IMR-90 (cell line): ENCODE data around the gene RASSF4. TPM values are rescaled to one million over a fixed set of nuclear protein-coding genes. Genes with fewer than 3 reads are reported as not detected.

Experiments
- ATAC-seq: fragments of 200-7000 bp; cut with Tn5 transposase; 2 replicates; pipeline ENCODE4 v1.9.1; 2020; ENCODE audit warnings: low read depth, mild to moderate bottlenecking, moderate library complexity
- BruUV-seq: library from RNA; stranded (reverse); fragments of 400-500 nt; replicated peaks from 2 replicates; lab custom pipeline; 2021; lab: Mats Ljungman, UMichigan
- CTCF ChIA-PET: fragments of 300-600 bp; formaldehyde crosslinking; extraction: SDS; loops from one replicate; lab custom pipeline; 2021; ENCODE audit warnings: antibody characterized with exemption; lab: Yijun Ruan, JAX
- POLR2A ChIA-PET: fragments of 300-600 bp; sonication (Branson Sonifier 250); formaldehyde crosslinking; loops from one replicate; lab custom pipeline; 2022; ENCODE audit warnings: antibody characterized with exemption; ENCODE audit not compliant: unreplicated experiment; lab: Charles Lee
- DNase-seq: peaks from one replicate; pipeline ENCODE4 v3.0.0; 2013
- H2AFZ ChIP-seq: replicated peaks from 2 replicates; pipeline ENCODE3; 2013; ENCODE audit warnings: low read length, mild to moderate bottlenecking; ENCODE audit not compliant: poor library complexity
- H2AK5ac ChIP-seq: 2 replicates; pipeline ENCODE4 v1.6.1; 2013; ENCODE audit warnings: low read depth, low read length, inconsistent platforms
- H2AK9ac ChIP-seq: replicated peaks from 2 replicates; pipeline ENCODE3; 2013; ENCODE audit warnings: mild to moderate bottlenecking, low read depth, low read length, moderate library complexity; ENCODE audit not compliant: poor library complexity
- H2BK120ac ChIP-seq: 2 replicates; pipeline ENCODE4 v1.6.1; 2013; ENCODE audit warnings: low read depth, low read length, inconsistent platforms
- H2BK15ac ChIP-seq: 3 replicates; pipeline ENCODE4 v1.6.1; 2013; ENCODE audit warnings: low read depth, low read length, inconsistent platforms
- H2BK20ac ChIP-seq: 2 replicates; pipeline ENCODE4 v1.6.1; 2013; ENCODE audit warnings: low read depth, mild to moderate bottlenecking, inconsistent platforms, low read length, moderate library complexity
- H2BK5ac ChIP-seq: 2 replicates; pipeline ENCODE4 v1.6.1; 2013; ENCODE audit warnings: mild to moderate bottlenecking, low read depth, low read length, inconsistent platforms; ENCODE audit not compliant: poor library complexity, severe bottlenecking
- H3K14ac ChIP-seq: replicated peaks from 2 replicates; pipeline ENCODE4 v1.6.1; 2013; ENCODE audit warnings: low read depth, low read length, inconsistent platforms
- H3K18ac ChIP-seq: 2 replicates; pipeline ENCODE4 v1.6.1; 2013; ENCODE audit warnings: low read depth, low read length, control low read depth
- H3K23ac ChIP-seq: 2 replicates; pipeline ENCODE4 v1.6.1; 2013; ENCODE audit warnings: low read depth, low read length, inconsistent platforms
- H3K27ac ChIP-seq: 2 replicates; pipeline ENCODE4 v1.5.1; 2013; ENCODE audit warnings: mild to moderate bottlenecking, control low read depth, low read length; ENCODE audit not compliant: insufficient read depth
- H3K27me3 ChIP-seq: 2 replicates; pipeline ENCODE4 v1.6.1; 2013; ENCODE audit warnings: low read length; ENCODE audit not compliant: control insufficient read depth, insufficient read depth
- H3K36me3 ChIP-seq: 2 replicates; pipeline ENCODE4 v1.6.1; 2013; ENCODE audit warnings: low read length, mixed read lengths; ENCODE audit not compliant: control insufficient read depth, insufficient read depth
- H3K4ac ChIP-seq: 2 replicates; pipeline ENCODE4 v1.6.1; 2013; ENCODE audit warnings: low read depth, low read length, inconsistent platforms
- H3K4me1 ChIP-seq: 2 replicates; pipeline ENCODE4 v1.6.1; 2013; ENCODE audit warnings: low read length, mixed read lengths; ENCODE audit not compliant: control insufficient read depth, insufficient read depth
- H3K4me2 ChIP-seq: 2 replicates; pipeline ENCODE4 v1.6.1; 2013; ENCODE audit warnings: low read depth, mild to moderate bottlenecking, control low read depth, low read length, moderate library complexity
- H3K4me3 ChIP-seq: 2 replicates; pipeline ENCODE4 v1.5.1; 2013; ENCODE audit warnings: low read depth, mild to moderate bottlenecking, control low read depth, low read length, moderate library complexity; ENCODE audit not compliant: insufficient read depth
- H3K56ac ChIP-seq: 2 replicates; pipeline ENCODE4 v1.6.1; 2013; ENCODE audit warnings: low read length, inconsistent platforms; ENCODE audit not compliant: insufficient read depth; ENCODE audit errors: extremely low read depth
- H3K79me1 ChIP-seq, 2 experiments: 2 replicates each; pipeline ENCODE4 v1.6.1; 2013; ENCODE audit warnings: low read length in 2 of 2, inconsistent platforms in 1 of 2, low read depth in 1 of 2
- H3K9ac ChIP-seq: 2 replicates; pipeline ENCODE4 v1.6.1; 2013; ENCODE audit warnings: low read depth, low read length, control low read depth
- H3K9me1 ChIP-seq: 2 replicates; pipeline ENCODE4 v1.6.1; 2013; ENCODE audit warnings: low read length, inconsistent platforms; ENCODE audit not compliant: insufficient read depth
- H3K9me3 ChIP-seq: 2 replicates; pipeline ENCODE4 v1.6.1; 2013; ENCODE audit warnings: low read length; ENCODE audit not compliant: control insufficient read depth, insufficient read depth
- H4K20me1 ChIP-seq: 2 replicates; pipeline ENCODE4 v1.6.1; 2013; ENCODE audit warnings: low read length, inconsistent platforms; ENCODE audit not compliant: insufficient read depth
- H4K5ac ChIP-seq: 2 replicates; pipeline ENCODE4 v1.6.1; 2013; ENCODE audit warnings: mild to moderate bottlenecking, low read depth, low read length, control low read depth
- H4K8ac ChIP-seq, 2 experiments: 2 replicates each; pipeline ENCODE4 v1.6.1; 2013; ENCODE audit warnings: low read depth in 2 of 2, low read length in 2 of 2, control low read depth in 1 of 2, inconsistent platforms in 1 of 2
- H4K91ac ChIP-seq: 2 replicates; pipeline ENCODE4 v1.6.1; 2013; ENCODE audit warnings: low read depth, low read length, inconsistent platforms; ENCODE audit not compliant: insufficient read depth
- BHLHE40 ChIP-seq: fragments of 150-350 bp; IDR thresholded peaks from 2 replicates; pipeline ENCODE4 v1.6.1; 2016; ENCODE audit warnings: mild to moderate bottlenecking, low read depth, low read length
- CHD1 ChIP-seq: IDR thresholded peaks from 2 replicates; pipeline ENCODE4 v1.6.1; 2012; ENCODE audit warnings: low read depth, low read length, improper control_type of control experiment
- ELK1 ChIP-seq: fragments of 150-350 bp; IDR thresholded peaks from 2 replicates; pipeline ENCODE4 v1.6.1; 2016; ENCODE audit warnings: low read depth, mild to moderate bottlenecking, low read length, moderate library complexity, borderline replicate concordance
- MAFK ChIP-seq: IDR thresholded peaks from 2 replicates; pipeline ENCODE4 v1.6.1; 2012; ENCODE audit warnings: low read depth, low read length, improper control_type of control experiment
- MAZ ChIP-seq: IDR thresholded peaks from 2 replicates; pipeline ENCODE4 v1.6.1; 2012; ENCODE audit warnings: low read depth, mild to moderate bottlenecking, low read length, improper control_type of control experiment, moderate library complexity, borderline replicate concordance
- MXI1 ChIP-seq: IDR thresholded peaks from 2 replicates; pipeline ENCODE4 v1.6.1; 2012; ENCODE audit warnings: low read depth, mild to moderate bottlenecking, low read length, moderate library complexity, borderline replicate concordance
- POLR2A ChIP-seq: IDR thresholded peaks from 2 replicates; pipeline ENCODE4 v1.6.1; 2012; ENCODE audit warnings: mild to moderate bottlenecking, low read depth, low read length
- RAD21 ChIP-seq: IDR thresholded peaks from 2 replicates; pipeline ENCODE4 v1.6.1; 2012; ENCODE audit warnings: low read length, improper control_type of control experiment
- RCOR1 ChIP-seq: IDR thresholded peaks from 2 replicates; pipeline ENCODE4 v1.6.1; 2012; ENCODE audit warnings: mild to moderate bottlenecking, low read length, improper control_type of control experiment; ENCODE audit not compliant: insufficient replicate concordance
- RFX5 ChIP-seq: IDR thresholded peaks from 2 replicates; pipeline ENCODE4 v1.8.0; 2012; ENCODE audit warnings: low read depth, mild to moderate bottlenecking, low read length, moderate library complexity
- USF2 ChIP-seq: fragments of 150-350 bp; IDR thresholded peaks from 2 replicates; pipeline ENCODE4 v1.6.1; 2017; ENCODE audit warnings: mild to moderate bottlenecking, antibody characterized with exemption, low read length, low read depth
- WGBS, 2 experiments: methylation state at CpG; one replicate each; pipeline versions ENCODE4 v1.1.5 to v1.1.7; 2013; ENCODE audit warnings: missing lambda C conversion rate in 2 of 2; ENCODE audit not compliant: insufficient read length in 1 of 2; ENCODE audit errors: extremely low coverage in 2 of 2; 5-methylcytosine and 5-hydroxymethylcytosine counted together
- dilution Hi-C: fragments of 300-500 bp; cut with HindIII; formaldehyde crosslinking; loops from one replicate; pipeline ENCODE4 v1.14.3; 2018; ENCODE audit warnings: low sequenced_read_pairs; ENCODE audit not compliant: unreplicated experiment
- in situ Hi-C: fragments of 300-500 bp; cut with MboI; formaldehyde crosslinking; loops from 3 replicates; pipeline ENCODE4 v1.14.3; 2019; ENCODE audit warnings: low sequenced_read_pairs, inconsistent platforms, mixed read lengths
- intact Hi-C: fragments of 100-400 bp; cut with micrococcal nuclease; formaldehyde crosslinking; loops from 2 replicates; pipeline ENCODE4 v1.10.0; 2022
- polyA plus RNA-seq, 3 experiments: library from polyadenylated mRNA; depleted of rRNA; stranded (reverse); fragments of >200 nt; gene quantifications; 2 replicates each; pipeline ENCODE4 v1.2.3, GENCODE V29; 2012; ENCODE audit warnings: low replicate concordance in 1 of 3
- total RNA-seq: library from RNA; depleted of rRNA; stranded (reverse); fragments of >200 nt; gene quantifications from 2 replicates; pipeline ENCODE4 v1.2.3, GENCODE V29; 2012

RASSF4 gene
- total and polyA plus RNA-seq, 2 of the 4 experiments (the other 2 are of a cell fraction): 5.9 to 8.6 TPM

- no peak overlapping the region for H3K4me2 ChIP-seq
- POLR2A ChIA-PET: interaction anchor here (0.5 kb wide), 1 partner anchor 1428 kb away, joined by 3 read pairs; no protein-coding TSS in a partner anchor
- CTCF ChIA-PET: interaction anchor here (0.6 kb wide), 1 partner anchor 304 kb away, joined by 4 read pairs; no protein-coding TSS in a partner anchor
- H2BK15ac ChIP-seq: no peak overlapping the region
- ATAC-seq (no peak), DNase-seq (no peak)
- no peak overlapping the region for H3K4ac ChIP-seq
- H4K91ac ChIP-seq: no peak overlapping the region
- H2BK5ac ChIP-seq: no peak overlapping the region
- dilution Hi-C loops: no loop called here
- H3K4me3 ChIP-seq: no peak overlapping the region
- H4K8ac ChIP-seq: no peak overlapping the region
- H3K9me3 ChIP-seq: peaks cover 2% of the 10 kb centered on the region; the same call in 1 of the 2 replicates
- no peaks in the 10 kb centered on the region for H3K27me3 ChIP-seq
- in situ Hi-C loops: no loop called here
- H3K56ac ChIP-seq: no peak overlapping the region
- H3K36me3 ChIP-seq: no peaks in the 10 kb centered on the region
- H2AK9ac ChIP-seq: no peak overlapping the region
- H3K9me1 ChIP-seq: peaks cover 6% of the 10 kb centered on the region
- H2AK5ac ChIP-seq: no peak overlapping the region
- no peak overlapping the region for H2BK20ac ChIP-seq
- H3K4me1 ChIP-seq: peaks cover 9% of the 10 kb centered on the region
- no peak overlapping the region for H2BK120ac ChIP-seq
- no peak overlapping the region for H2AFZ ChIP-seq
- H3K9ac ChIP-seq: no peak overlapping the region
- intact Hi-C loops: no loop called here
- H3K14ac ChIP-seq: no peak overlapping the region
- H4K20me1 ChIP-seq: no peaks in the 10 kb centered on the region
- H3K79me1 ChIP-seq: no peaks in the 10 kb centered on the region
- no peak for TF ChIP-seq MAZ
- no peak for TF ChIP-seq RAD21
- TF ChIP-seq BHLHE40: no peak
- no peak for TF ChIP-seq RCOR1
- no peak for TF ChIP-seq CHD1
- TF ChIP-seq MAFK: no peak
- no peak for TF ChIP-seq MXI1
- no peak for TF ChIP-seq ELK1
- TF ChIP-seq USF2: no peak
- no peak for TF ChIP-seq POLR2A
- no peak for TF ChIP-seq RFX5
- H4K5ac ChIP-seq: no peak overlapping the region
- no peak overlapping the region for H3K18ac ChIP-seq
- H3K27ac ChIP-seq: no peak overlapping the region
- H3K23ac ChIP-seq: no peak overlapping the region
- BruUV-seq: no TSS peak
- WGBS, 2 experiments: no CpG with 5 or more reads among the region's 1 CpG
Observed at GRCh38 chr10:44948642-44949041, 11.0 kb upstream of the RASSF4 start.
